Measurements from ENCODE around the gene SPIN3. TPM values are rescaled to one million over a fixed set of nuclear protein-coding genes. Genes with fewer than 3 reads are reported as not detected.

SPIN3 gene
- total RNA-seq, 4 donors from 2014 or later: 7.5 to 11.7 (median 10.2) TPM

DNA sequence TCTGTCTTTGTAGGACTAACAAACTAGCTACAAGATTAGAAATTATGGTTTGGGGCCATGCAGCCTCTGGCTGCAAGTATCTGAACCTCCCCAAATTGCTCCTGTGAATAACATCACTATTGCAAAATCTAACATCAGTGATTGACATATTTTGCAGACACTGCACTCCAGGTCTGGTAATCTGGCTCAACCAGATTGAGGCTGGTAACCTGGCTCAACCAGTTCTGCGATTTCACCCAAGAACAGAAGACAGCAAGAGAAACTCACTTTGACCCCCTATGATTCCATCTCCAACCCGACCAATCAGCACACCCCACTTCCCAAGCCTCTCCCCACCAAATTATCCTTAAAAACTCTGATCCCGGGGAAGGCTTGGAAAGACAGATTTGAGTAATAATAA is 20.9 kb downstream of the SPIN3 start:
- TF ChIP-seq CTCF (IDR thresholded peaks at IDR 0.05; ENCODE audit: low read depth): no peak

- no peak for TF ChIP-seq CTCF (IDR thresholded peaks at IDR 0.05; ENCODE audit: low read depth)
Measured at GRCh38 chrX:56969559-56969958, 25.8 kb downstream of the SPIN3 start.

GRCh38 chrX:56968980-56969379 is 26.4 kb downstream of the SPIN3 start:
- no peak for TF ChIP-seq CTCF (IDR thresholded peaks at IDR 0.05; ENCODE audit: low read depth)

- TF ChIP-seq CTCF (IDR thresholded peaks at IDR 0.05; ENCODE audit: low read depth): no peak
Measured at GRCh38 chrX:56963377-56963776, 32.0 kb downstream of the SPIN3 start.

DNA sequence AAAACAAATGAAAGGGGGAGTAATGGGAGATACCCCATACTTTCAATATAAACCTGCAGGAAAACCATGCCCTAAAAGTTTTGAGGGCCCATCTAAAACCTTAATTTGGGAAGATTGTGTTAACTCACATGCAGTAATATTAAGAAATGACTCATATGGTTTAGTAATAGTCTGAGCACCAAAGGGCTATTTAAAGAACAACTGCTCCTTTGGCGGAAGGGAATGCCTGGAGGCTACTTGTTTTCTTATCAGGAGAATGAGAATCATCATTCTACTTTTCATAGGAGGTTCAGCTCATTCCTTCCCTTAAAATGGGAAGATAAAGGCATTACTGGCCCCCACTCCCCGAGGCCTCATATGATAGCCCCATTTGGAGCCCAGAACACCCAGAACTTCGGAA is 47.6 kb downstream of the SPIN3 start:
- TF ChIP-seq CTCF (IDR thresholded peaks at IDR 0.05; ENCODE audit: low read depth): no peak

GRCh38 chrX:56943264-56943663 is 52.1 kb downstream of the SPIN3 start:
- no peak for TF ChIP-seq CTCF (IDR thresholded peaks at IDR 0.05; ENCODE audit: low read depth)

Other genes starting within 250 kb of the SPIN3 start
- 10 to 100 TPM in 1 of 4 donors, 1 to 10 TPM in 3; 6.8 to 10.1 (median 7.2) TPM for gene SPIN2B, start 126.0 kb upstream of the SPIN3 start, total RNA-seq
- 1 to 10 TPM in 1 of 4 donors, under 1 TPM in 1, not detected in 2; 0.66 to 1.4 TPM for gene SPIN2A, start 141.9 kb upstream of the SPIN3 start, total RNA-seq

Data from subcutaneous adipose tissue (tissue), 4 donors.